DMS153 treated with DMSO at 0.1 percent for 48 hours (cell line): ENCODE results near the gene LYRM1.

Source experiments
- DNase-seq: peaks from one replicate; lab custom pipeline; 2025; ENCODE audit not compliant: unreplicated experiment; lab: John Stamatoyannopoulos, UW

The LYRM1 gene

GRCh38 chr16:20871941-20872815 lies 28.4 kb upstream of the LYRM1 start:
- no peak for DNase-seq

DNA sequence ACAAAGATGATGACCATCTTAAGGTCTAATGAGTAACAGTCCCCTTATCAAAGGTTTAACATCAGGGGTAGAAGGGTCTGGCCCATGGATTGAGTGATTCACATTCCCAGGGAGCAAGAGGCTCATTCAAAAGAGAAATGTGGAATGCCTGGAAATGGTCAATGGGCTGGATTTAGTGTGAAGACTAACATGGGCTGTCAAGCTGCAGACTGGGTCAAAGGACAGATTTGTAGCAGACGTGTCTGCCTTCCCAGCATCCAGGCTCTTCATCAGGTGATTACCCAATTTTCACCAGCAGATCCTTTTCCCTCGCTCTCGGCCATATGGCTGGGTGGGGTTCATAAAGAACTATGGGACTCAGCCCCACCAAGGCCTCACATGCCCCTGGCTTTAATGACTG lies 27.2 kb upstream of the LYRM1 start:
- DNase-seq = no peak

- DNase-seq = no peak
Observed at GRCh38 chr16:20874088-20874581, 26.4 kb upstream of the LYRM1 start.

- DNase-seq = no peak
Observed at GRCh38 chr16:20875355-20875650, 25.3 kb upstream of the LYRM1 start.

GRCh38 chr16:20878682-20879147 lies 21.9 kb upstream of the LYRM1 start:
- no peak for DNase-seq

DNA sequence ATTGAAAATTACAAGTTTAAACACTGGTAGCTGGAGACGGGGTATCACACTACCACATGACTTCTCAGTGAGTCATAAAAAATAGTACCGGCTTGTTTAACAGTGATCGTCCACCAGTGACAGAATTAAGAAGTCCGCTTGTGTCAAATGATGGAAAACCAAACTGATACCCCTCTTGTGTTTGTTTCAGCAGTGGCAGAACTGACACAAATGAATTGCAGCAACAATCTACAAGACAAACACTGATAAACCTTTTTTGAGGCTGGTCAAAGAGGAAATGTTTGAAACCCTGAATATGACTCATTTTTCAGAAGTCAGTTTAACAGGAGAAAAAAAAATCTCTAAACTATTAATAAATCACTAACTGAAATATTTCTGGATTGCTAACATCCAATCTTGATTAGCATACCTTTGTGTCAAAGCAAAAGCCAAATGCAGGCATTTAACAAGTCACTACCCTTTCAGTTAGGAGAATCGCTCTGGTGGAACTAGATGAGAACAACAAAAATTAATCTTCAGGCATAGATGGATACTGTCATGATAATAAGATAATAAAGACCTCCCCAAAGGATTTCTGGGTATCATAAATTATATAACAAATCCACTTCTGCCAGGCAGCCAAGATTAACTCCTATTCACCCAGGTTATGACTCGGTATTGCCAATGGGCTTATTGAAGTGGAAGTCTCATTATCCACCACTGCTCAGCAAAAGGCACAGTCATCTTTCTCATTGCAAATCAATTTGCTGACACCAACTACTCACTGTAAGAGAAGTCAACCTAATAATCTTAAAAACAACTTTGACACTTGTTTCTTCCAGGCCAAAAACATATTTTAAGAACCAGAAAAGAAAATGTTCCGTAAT lies 21.2 kb upstream of the LYRM1 start:
- DNase-seq = no peak

DNA sequence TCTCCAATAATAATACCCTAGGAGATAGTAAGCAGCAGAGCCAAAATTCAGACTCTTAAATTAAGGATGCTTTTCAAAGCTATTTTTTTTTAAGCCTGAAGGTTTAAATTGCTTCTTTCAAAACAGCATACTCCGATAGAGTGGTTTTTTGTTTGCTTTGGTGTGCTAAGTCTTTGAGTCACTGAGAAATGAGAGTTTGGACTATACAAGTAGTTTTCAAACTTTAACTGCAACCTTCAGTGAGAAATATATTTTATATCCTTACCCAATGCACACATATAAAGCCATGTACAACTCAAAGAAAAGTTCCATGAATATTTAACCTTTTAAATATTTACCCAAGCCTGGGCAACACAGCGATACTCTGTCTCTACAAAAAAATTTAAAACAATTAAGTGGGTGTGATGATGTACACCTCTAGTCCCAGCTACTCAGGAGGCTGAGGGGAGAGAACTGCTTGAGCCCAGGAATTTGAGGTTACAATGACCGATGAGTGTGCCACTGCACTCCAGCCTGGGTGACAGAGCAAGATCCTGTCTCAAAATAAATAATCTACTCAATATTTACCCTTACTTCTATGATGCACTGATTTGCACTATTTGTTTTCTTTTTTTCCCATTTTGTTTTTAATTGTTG lies 19.6 kb upstream of the LYRM1 start:
- no peak for DNase-seq

DNA sequence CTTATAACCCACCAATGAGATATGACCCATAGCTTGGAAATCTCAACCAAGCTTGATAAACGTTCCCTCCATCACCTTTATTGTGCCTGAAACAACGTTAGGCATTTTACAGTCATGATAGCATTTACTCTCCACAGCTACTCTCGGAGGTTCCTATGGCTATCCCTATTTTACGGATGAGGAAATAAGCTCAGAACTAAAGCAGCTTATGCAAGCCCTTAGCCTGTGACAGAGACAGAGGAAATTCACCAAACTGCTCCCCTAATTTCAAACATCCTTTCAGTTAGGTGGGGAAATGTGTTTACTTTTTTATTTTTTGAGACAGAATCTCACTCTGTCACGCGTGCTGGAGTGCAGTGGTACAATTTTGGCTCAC lies 19.1 kb upstream of the LYRM1 start:
- DNase-seq = no peak

DNA sequence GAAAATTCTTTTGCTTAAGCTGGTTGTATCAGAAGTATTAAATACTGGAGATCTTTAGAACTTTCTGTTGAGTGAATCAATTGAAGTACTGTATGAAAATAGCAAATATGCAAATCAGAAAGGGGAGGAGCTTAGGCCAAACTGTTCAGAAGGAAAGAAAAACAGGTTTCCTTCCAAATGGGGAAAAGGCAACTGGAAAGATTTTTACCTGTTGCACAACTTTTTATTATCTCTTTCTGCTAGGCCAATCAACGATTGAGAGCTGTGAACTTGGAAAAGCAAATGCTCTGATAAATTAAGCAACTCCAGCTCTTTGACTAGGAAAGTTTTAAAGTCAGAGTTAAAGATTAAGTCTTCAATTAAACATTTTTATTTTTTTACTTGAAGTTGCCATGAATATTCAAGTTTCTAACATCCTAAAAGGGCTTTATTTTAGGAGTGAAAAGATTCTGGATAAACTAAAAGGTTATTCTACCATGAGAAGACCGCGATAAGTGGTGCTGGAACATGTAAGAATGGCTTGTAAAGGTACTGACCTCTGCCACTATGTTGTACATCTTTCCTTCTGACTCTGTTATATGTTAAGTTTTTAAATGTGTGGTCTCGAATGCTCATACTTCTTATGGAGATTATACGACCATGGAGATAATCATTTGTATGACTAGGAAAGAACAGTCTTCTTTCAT lies 16.9 kb upstream of the LYRM1 start:
- DNase-seq = no peak

DNA sequence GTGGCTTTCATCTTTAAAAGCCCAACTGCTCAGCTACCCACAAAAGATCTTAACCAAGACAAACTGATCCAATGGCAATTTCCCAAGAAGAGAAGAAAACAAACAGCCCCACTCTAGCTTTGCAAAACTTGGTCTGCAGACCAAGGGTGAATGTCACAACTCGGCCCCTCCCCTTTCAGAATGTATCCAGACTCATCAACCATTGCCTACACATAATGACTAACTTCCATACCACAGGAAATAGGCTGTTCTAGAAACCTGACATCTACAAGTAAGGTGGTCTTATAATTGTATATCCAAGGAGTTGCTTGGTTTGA lies 16.4 kb upstream of the LYRM1 start:
- no peak for DNase-seq

DNA sequence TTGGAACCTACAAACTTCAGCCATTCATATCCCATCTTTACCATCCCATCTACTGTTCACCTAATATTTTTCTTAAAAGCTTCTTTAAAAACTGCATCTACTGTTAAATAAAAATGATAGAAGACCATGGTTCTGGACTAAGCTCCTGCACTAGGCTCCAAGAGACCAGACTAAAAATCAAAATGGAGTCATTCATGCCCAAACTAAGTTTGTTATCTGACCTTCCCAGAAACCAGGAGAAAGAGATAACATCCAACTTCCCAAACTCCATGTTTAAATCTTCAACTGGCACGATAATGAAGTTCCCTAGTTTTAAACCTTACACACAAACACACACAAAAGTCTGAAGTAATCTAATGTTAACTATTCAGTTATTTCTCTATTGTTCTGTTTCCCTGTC lies 14.3 kb upstream of the LYRM1 start:
- no peak for DNase-seq

- no peak for DNase-seq
Observed at GRCh38 chr16:20887207-20887606, 13.4 kb upstream of the LYRM1 start.

- no peak for DNase-seq
Observed at GRCh38 chr16:20889625-20890275, 10.8 kb upstream of the LYRM1 start.

- no peak for DNase-seq
Observed at GRCh38 chr16:20894388-20894787, 6.2 kb upstream of the LYRM1 start.

- DNase-seq = no peak
Observed at GRCh38 chr16:20897253-20897897, 3.2 kb upstream of the LYRM1 start.

DNA sequence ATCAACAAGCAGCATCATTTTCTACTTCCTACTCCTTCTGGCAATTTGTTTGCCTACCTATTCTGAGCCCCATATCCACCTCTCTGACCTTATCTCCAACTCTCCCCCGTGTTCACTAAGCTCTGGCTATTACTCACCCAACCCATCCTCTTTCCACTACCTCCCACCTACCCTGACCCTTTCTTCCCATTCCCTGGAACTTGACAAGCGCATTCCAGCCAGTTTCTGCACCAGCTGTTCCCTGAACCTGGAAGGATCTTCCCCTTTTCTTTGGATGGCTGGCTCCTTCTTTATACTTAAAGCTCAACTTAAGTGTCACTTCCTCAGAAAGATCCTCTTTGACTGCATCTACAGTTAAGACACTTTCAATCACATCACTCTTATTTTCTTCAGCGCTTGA lies 2.6 kb upstream of the LYRM1 start:
- no peak for DNase-seq

DNA sequence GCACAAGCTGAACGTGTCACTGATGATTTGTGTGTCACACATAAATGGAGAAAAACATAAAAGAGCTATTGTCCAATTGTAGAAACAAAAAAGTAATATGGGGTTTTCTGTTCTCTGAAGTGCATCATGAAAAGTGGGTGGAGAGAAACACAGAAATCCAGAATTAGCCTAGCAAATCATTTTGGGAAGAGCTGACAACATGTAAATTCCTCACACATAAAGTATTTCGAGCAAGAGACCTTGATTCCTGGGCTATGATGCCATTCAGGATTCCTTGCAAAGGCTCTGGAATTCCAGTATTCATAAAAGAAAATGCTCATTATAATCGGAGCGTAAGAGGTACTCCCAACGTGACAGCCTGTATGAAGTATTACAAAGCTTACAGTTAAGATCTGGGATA lies 1.5 kb upstream of the LYRM1 start:
- DNase-seq = no peak

DNA sequence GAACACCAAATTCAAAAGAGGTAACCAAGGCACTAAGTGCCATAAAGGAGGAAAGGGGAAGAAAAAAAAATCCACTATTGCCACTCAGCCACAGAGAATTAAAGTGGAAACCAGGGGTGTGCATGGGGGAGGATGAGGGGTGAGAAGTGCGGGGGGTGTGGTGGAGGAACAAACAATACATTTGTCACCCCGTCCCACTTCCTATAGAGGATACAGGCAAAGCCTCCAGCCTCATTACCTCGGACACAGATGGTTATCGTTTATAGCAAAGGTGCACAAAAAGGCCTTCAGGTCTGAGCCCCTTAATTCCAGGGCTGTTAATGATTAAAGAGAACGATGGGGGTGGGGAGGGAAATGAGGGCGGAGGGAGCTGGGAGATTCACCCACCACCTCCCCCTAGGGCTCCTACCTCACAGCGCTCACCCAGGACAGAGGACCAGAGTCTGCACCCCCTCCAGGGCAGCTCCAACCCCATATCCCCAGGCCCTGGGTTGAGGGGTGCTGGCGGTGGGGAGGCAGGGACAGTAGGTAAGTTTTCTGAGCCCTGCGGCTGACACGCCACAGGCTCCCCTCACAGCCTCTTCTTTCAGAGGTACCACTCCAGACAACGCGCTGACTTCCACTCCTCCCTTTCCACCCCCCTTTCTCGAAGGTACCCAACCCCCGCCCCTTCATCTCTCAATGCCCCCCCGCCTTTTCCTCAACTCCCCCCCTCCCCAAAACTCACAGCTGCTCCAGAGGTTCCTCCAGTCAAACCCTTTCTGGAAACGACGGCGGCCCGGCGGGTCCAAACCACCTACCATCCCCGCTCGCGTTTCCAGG lies 883 bp upstream of the LYRM1 start:
- DNase-seq = no peak

DNA sequence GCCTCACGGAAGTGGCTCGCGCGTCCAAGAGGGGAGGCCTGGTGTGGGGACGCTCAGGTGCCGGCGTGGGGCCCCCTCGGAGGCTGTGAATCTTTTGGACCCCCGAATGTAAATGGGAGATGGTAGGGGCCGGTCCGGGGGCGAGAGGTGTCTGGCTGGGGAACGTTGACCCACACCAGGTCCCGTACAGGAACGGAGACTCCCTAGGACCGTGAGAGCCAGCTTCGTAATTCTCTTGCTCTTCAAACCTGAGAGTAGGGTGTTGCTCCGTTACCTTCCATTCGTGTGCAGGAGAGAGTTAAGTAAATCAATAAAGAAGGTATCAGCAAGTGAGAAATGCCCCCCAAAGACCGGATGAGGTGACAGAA lies 481 bp downstream of the LYRM1 start:
- DNase-seq = no peak
